ENCODE measurements around the gene PLXDC2.

GRCh38 chr10:19840776-19841175 lies 24.5 kb downstream of the PLXDC2 start:
- TF ChIP-seq POLR2A (IDR thresholded peaks at IDR 0.05; ENCODE audit: low read length) (no peak), GATA1 (IDR thresholded peaks at IDR 0.05; ENCODE audit: low read depth, low read length) (no peak)

Measured in erythroblast (primary cell).